ENCODE results near the gene MTG2.
A peak's percentile ranks its signal among the peaks of the same experiment; 100 is the strongest.

MTG2 gene

DNA sequence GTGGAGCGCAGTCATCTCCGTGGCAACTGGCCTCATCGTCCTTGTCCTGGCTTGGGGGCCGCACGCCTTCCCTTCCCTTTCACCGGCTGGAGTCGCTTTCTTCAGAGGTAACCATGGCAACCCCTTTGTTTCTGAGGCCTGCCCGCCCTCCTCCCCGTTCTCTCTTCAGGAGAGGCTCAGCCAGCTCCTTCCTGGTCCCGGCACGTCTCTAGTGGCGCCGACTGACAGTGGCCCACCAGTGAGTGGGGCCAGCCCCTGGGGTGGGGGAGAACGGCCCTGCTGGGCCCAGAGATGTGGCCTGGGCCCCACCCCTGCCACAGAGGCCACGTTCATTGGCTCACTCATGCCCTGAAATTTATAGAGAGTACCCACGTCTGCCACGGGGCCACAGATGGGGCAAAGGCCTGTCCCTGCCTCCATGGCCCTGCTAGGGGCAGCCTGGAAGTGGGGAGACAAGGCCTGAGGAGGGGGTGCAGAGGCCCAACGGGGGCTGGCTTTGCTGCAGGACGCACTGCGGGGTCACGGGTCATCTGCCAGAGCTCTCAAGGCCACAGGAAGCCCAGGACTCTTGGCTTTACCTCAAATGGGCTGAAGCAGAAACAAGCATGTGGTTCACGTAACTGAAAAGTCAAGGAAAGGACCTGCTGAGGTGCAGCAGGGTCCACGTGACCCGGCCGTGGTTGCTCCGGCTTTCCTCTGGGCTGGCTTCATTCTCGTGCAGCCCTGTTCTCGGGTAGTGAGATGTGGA is 54.1 kb downstream of the MTG2 start:
- no peak overlapping the region for H3K9ac ChIP-seq (ENCODE audit: low read length)
- no peaks in the 10 kb centered on the region for H3K27me3 ChIP-seq (ENCODE audit: control insufficient read depth, insufficient read depth, low read length)
- no peak overlapping the region for H3K4me3 ChIP-seq (ENCODE audit: low read length)
- no peaks in the 10 kb centered on the region for H3K9me3 ChIP-seq (ENCODE audit: control insufficient read depth, low read depth, low read length)
- H3K36me3 ChIP-seq (ENCODE audit: control insufficient read depth, low read depth, low read length) = no peaks in the 10 kb centered on the region
- H3K27ac ChIP-seq (ENCODE audit: low read length) = no peak overlapping the region
- peaks cover 5% of the 10 kb centered on the region for H3K4me1 ChIP-seq (ENCODE audit: control insufficient read depth, low read depth, low read length)

DNA sequence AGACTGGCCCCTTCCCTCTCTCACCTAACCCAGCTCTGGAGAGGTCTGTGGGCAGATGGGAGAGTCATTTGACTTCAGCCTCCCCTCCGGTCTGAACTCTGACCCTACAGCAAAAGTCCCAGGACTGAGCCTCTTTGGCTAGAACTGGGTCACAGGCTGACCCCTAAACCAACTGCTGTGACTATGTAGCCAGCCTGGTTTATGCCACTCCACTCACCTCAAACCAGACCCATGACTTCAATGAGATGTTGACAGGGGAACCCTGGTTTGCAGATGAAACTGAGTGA is 54.6 kb downstream of the MTG2 start:
- Histone ChIP-seq H3K27ac (ENCODE audit: low read length) (no peak overlapping the region), H3K36me3 (ENCODE audit: control insufficient read depth, low read depth, low read length) (no peaks in the 10 kb centered on the region), H3K4me3 (ENCODE audit: low read length) (peak overlapping the region; percentile 52), H3K9me3 (ENCODE audit: control insufficient read depth, low read depth, low read length) (no peaks in the 10 kb centered on the region), H3K9ac (ENCODE audit: low read length) (no peak overlapping the region), H3K4me1 (ENCODE audit: control insufficient read depth, low read depth, low read length) (peaks cover 5% of the 10 kb centered on the region), H3K27me3 (ENCODE audit: control insufficient read depth, insufficient read depth, low read length) (no peaks in the 10 kb centered on the region)

DNA sequence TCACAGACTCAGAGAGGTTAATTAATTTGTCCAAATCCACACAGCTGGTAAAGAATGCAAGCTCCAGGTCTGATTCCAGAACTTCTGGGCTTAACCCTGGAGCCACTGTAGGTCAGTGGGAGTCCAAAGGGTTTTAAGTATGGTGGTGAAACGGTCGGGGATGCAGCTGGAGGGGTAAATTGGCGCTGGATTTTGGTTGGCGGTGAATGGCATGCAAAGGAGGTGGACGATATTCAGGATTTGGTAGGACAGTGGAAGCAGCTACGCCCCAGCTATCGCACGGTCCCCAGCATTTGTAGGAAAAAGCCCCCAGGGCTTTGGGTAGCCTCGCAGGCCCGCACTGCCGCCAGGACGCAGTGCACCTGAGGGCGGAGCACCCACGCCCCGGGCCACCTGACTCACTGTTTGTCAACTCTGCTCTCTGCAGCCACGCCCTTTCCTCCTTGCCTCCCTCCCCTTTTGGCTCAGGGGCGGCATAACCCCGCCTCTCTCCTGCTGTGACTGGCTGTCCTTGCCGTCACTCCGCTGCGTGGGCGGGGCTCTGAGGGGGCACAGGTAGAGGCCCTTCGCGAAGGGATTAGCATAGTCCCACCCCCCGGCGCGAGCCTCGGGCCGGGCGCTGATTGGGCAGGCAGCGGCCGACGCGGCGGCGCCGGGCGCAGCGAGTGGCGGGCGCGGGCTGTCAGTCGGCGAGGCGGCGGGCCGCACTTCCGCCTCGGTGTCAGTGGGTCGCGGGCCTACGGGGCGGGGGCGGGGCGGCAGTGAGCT is 55.2 kb downstream of the MTG2 start, which contains the start of gene OSBPL2:
TSS of gene OSBPL2 (plus strand) at position 721 of the 768 bp plus-strand sequence. CDS start 17,664 bp downstream, outside the sequence.
- H3K4me3 ChIP-seq (ENCODE audit: low read length) = peak within 1 kb of the TSS; percentile 74
- no peaks in the 10 kb centered on the region for H3K27me3 ChIP-seq (ENCODE audit: control insufficient read depth, insufficient read depth, low read length)
- H3K27ac ChIP-seq (ENCODE audit: low read length) = no peak within 1 kb of the TSS
- no peaks in the 10 kb centered on the region for H3K36me3 ChIP-seq (ENCODE audit: control insufficient read depth, low read depth, low read length)
- no peaks in the 10 kb centered on the region for H3K9me3 ChIP-seq (ENCODE audit: control insufficient read depth, low read depth, low read length)
- H3K4me1 ChIP-seq (ENCODE audit: control insufficient read depth, low read depth, low read length) = peaks cover 5% of the 10 kb centered on the region
- H3K9ac ChIP-seq (ENCODE audit: low read length) = peak within 1 kb of the TSS; percentile 34

DNA sequence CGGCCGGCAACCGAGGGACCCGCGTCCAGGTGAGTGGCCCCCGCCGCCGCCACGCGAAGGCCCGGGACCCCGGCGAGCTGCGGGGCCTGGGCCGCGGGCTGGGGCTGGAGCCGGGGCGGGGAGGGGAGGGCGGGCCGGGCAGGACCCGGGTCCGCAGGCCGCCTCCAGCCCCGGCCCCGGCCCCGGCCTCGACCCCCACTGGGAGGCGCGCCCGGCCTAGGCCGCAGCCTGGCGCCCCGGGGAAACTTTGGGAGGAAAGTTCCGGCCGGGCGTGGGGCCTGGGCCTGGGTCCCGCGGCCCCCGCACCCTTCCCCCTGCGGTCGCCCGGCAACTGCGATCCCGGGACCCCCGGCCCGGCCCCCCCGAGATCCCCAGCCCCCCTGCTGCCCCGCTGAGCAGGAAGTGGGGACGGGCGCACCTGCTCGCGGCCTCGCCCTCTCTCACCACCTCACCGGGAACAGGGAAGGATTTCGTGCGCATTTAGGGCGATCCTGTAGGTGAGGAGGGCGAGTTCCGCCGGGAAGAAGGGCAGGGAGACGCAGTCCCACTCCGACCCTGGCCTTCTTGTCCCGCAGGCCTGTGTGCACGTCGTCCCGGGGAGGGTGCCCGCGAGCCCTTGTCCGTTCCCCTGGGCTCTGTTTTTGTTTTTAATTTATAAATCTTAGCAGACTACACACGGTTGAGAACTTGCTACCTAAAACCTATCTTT is 55.9 kb downstream of the MTG2 start:
- no peak overlapping the region for H3K27ac ChIP-seq (ENCODE audit: low read length)
- peak overlapping the region; percentile 34 for H3K9ac ChIP-seq (ENCODE audit: low read length)
- peaks cover 5% of the 10 kb centered on the region for H3K4me1 ChIP-seq (ENCODE audit: control insufficient read depth, low read depth, low read length)
- H3K4me3 ChIP-seq (ENCODE audit: low read length) = peak overlapping the region; percentile 74
- no peaks in the 10 kb centered on the region for H3K36me3 ChIP-seq (ENCODE audit: control insufficient read depth, low read depth, low read length)
- no peaks in the 10 kb centered on the region for H3K9me3 ChIP-seq (ENCODE audit: control insufficient read depth, low read depth, low read length)
- H3K27me3 ChIP-seq (ENCODE audit: control insufficient read depth, insufficient read depth, low read length) = no peaks in the 10 kb centered on the region

DNA sequence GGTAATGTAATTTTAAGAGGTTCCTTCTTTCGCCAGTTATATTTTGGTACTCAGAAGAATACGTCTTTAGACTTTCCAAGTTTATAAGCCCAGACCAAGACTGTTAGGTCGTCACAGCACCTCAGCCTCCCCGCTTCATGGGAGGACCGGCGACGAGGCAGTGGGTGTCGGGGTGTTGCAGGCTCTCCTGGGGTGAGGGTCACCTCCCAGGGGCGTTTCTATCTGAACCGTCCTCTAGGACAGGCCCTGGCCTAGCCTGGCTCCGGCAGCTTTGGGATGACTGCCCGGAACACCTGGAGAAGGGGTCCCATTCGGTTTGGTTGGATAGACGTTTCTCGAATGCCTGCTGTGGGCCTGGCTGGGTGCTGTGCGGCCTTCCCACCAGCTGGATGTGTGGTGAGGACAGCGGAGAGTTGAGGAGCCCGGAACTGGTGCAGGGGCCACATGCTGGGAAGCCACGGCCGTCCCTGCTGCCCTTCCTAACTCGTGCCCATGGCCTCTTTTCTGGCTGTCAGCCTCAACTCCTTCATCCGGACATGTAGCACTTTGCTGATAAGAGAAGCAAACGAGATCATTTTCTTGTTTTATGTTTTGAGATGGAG is 56.6 kb downstream of the MTG2 start:
- H3K4me1 ChIP-seq (ENCODE audit: control insufficient read depth, low read depth, low read length) = peaks cover 5% of the 10 kb centered on the region
- H3K27me3 ChIP-seq (ENCODE audit: control insufficient read depth, insufficient read depth, low read length) = no peaks in the 10 kb centered on the region
- H3K27ac ChIP-seq (ENCODE audit: low read length) = no peak overlapping the region
- H3K9me3 ChIP-seq (ENCODE audit: control insufficient read depth, low read depth, low read length) = no peaks in the 10 kb centered on the region
- peak overlapping the region; percentile 34 for H3K9ac ChIP-seq (ENCODE audit: low read length)
- peak overlapping the region; percentile 74 for H3K4me3 ChIP-seq (ENCODE audit: low read length)
- no peaks in the 10 kb centered on the region for H3K36me3 ChIP-seq (ENCODE audit: control insufficient read depth, low read depth, low read length)

DNA sequence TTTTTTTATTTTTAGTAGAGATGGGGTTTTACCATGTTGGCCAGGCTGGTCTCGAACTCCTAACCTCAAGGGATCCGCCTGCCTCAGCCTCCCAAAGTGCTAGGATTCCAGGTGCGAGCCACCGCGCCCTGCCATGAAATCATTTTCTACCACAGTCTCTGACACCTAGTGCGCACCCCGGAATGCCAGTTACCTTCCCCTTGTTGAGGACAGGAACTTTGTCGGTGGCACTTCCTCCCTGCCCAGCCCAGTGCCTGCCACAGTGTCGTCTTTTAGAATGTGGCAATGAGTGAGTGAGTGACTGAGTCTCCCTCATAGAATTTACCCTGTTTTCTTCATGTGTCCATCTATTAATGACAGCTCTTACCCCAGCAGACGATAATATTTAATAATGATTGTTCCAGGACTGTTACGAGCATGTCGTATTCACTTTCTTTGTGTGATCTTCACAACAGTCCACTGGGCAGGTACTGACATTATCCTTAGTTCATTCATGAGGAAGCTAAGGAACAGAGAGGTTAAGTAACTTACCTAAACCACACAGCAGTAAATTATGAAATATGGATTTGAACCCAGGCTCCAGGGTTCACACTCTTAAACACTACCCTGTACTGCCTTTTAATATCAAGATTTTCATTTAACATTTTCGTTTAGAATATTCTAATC is 57.3 kb downstream of the MTG2 start:
- Histone ChIP-seq H3K4me3 (ENCODE audit: low read length) (no peak overlapping the region), H3K9ac (ENCODE audit: low read length) (no peak overlapping the region), H3K9me3 (ENCODE audit: control insufficient read depth, low read depth, low read length) (no peaks in the 10 kb centered on the region), H3K4me1 (ENCODE audit: control insufficient read depth, low read depth, low read length) (peaks cover 5% of the 10 kb centered on the region), H3K36me3 (ENCODE audit: control insufficient read depth, low read depth, low read length) (no peaks in the 10 kb centered on the region), H3K27me3 (ENCODE audit: control insufficient read depth, insufficient read depth, low read length) (no peaks in the 10 kb centered on the region), H3K27ac (ENCODE audit: low read length) (no peak overlapping the region)

DNA sequence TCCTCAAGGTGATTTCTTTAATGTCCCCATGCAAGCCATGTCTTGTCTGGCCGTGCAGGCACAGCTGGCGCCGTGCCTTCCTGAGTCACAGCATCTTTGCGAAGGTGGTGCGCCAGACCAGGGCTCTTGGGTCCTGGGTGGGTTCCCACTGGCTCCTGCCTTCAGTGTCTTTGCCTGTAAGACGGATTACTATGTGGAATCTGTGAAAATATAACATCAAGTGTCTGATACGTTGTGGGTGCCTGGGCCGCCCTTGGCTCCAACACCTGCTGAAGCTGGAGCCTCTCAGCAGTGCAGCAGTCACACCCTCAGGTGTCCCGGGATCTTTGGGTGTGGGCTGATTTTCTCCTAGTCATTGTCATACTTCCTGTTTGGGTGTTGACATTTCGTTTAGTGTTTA is 58.7 kb downstream of the MTG2 start:
- Histone ChIP-seq H3K27me3 (ENCODE audit: control insufficient read depth, insufficient read depth, low read length) (no peaks in the 10 kb centered on the region), H3K4me1 (ENCODE audit: control insufficient read depth, low read depth, low read length) (peaks cover 5% of the 10 kb centered on the region), H3K27ac (ENCODE audit: low read length) (no peak overlapping the region), H3K9me3 (ENCODE audit: control insufficient read depth, low read depth, low read length) (no peaks in the 10 kb centered on the region), H3K4me3 (ENCODE audit: low read length) (no peak overlapping the region), H3K9ac (ENCODE audit: low read length) (no peak overlapping the region), H3K36me3 (ENCODE audit: control insufficient read depth, low read depth, low read length) (no peaks in the 10 kb centered on the region)

DNA sequence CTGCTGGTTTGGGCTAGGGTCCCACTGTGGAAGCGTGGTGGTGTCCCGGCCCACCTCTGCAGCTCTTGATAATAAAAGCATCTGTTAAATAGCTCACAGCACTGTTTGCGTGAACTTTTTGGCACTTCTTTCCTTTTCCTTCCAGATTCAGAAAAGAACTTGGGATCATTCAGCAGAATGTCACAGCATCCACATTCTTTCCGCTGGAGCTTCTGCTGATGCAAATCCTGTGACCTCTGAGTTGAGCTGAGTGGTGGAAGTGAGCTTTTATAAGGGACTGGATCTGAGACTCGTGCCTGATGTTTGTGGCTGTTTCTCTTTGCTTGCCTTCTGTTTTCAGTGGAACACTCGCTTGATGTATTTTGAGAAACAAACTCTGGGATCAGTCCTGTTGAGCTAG is 59.3 kb downstream of the MTG2 start:
- Histone ChIP-seq H3K9ac (ENCODE audit: low read length) (no peak overlapping the region), H3K4me3 (ENCODE audit: low read length) (no peak overlapping the region), H3K27me3 (ENCODE audit: control insufficient read depth, insufficient read depth, low read length) (no peaks in the 10 kb centered on the region), H3K36me3 (ENCODE audit: control insufficient read depth, low read depth, low read length) (no peaks in the 10 kb centered on the region), H3K9me3 (ENCODE audit: control insufficient read depth, low read depth, low read length) (no peaks in the 10 kb centered on the region), H3K4me1 (ENCODE audit: control insufficient read depth, low read depth, low read length) (peaks cover 5% of the 10 kb centered on the region), H3K27ac (ENCODE audit: low read length) (no peak overlapping the region)

DNA sequence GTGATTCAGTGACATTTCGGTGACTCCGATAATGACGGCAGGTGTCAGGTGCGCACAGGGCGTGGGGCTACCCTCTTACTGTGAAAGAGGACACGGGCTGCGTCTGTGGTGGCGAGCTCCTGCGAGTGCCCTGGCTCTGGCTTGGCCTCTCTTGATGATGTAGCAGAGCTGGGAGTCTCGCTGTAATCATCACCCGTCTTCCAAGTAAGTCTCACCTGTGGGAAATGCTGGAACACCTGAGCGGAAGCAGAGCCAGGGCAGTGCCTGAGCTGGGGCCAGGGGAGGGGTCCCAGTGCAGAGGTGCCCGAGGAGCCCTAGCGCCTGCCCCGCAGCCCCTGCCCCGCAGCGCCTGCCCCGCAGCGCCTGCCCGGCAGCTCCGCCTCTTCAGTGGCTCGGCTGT is 60.3 kb downstream of the MTG2 start:
- no peak overlapping the region for H3K9ac ChIP-seq (ENCODE audit: low read length)
- no peaks in the 10 kb centered on the region for H3K36me3 ChIP-seq (ENCODE audit: control insufficient read depth, low read depth, low read length)
- no peaks in the 10 kb centered on the region for H3K4me1 ChIP-seq (ENCODE audit: control insufficient read depth, low read depth, low read length)
- no peak overlapping the region for H3K4me3 ChIP-seq (ENCODE audit: low read length)
- H3K27ac ChIP-seq (ENCODE audit: low read length) = no peak overlapping the region
- no peaks in the 10 kb centered on the region for H3K27me3 ChIP-seq (ENCODE audit: control insufficient read depth, insufficient read depth, low read length)
- H3K9me3 ChIP-seq (ENCODE audit: control insufficient read depth, low read depth, low read length) = no peaks in the 10 kb centered on the region

DNA sequence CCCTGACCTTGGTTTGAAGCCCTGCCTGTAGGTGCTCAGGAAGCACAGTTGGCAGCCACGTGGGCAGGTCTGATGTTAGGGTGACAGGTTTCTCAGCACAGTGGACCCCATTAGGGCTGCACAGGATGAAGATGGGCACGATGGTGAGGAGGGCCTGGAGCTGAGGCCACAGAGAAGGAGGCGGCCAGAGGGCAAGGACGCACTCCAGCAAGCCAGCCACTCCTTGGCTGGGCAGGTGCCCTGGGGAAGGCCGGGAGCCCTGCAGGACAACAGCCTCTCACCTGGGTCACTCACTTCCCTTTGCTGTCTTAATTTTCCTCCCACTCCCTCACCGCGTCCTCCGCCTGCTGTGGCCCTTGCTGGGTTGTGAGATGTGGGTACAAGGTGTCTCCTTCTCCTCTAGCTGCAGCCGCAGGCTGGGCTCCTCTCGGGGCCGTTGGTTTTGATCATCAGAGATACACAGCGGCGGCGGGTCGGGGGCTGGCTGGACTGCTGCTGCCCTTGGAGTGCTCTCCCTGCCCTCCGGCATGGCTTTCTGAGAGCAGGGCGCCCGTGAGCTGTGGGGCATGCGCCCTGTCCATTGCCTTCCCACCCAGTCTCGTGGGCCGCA is 61.2 kb downstream of the MTG2 start:
- H3K9me3 ChIP-seq (ENCODE audit: control insufficient read depth, low read depth, low read length) = no peaks in the 10 kb centered on the region
- H3K36me3 ChIP-seq (ENCODE audit: control insufficient read depth, low read depth, low read length) = no peaks in the 10 kb centered on the region
- H3K4me3 ChIP-seq (ENCODE audit: low read length) = no peak overlapping the region
- H3K4me1 ChIP-seq (ENCODE audit: control insufficient read depth, low read depth, low read length) = no peaks in the 10 kb centered on the region
- no peak overlapping the region for H3K9ac ChIP-seq (ENCODE audit: low read length)
- H3K27ac ChIP-seq (ENCODE audit: low read length) = no peak overlapping the region
- no peaks in the 10 kb centered on the region for H3K27me3 ChIP-seq (ENCODE audit: control insufficient read depth, insufficient read depth, low read length)
